ENCODE data around the gene FILIP1L.

The FILIP1L gene

GRCh38 chr3:100044369-100044768, 69.9 kb downstream of the FILIP1L start:
- no peak overlapping the region for H3K4me3 Mint-ChIP-seq
- H3K36me3 Mint-ChIP-seq: no peaks in the 10 kb centered on the region
- no peaks in the 10 kb centered on the region for H3K27me3 Mint-ChIP-seq
- H3K4me1 Mint-ChIP-seq: peaks cover 8% of the 10 kb centered on the region
- no peak for DNase-seq
- no peak overlapping the region for H3K27ac Mint-ChIP-seq
- no peaks in the 10 kb centered on the region for H3K9me3 Mint-ChIP-seq
- CTCF ChIA-PET: interaction anchor here (1.1 kb wide), 2 partner anchors 24 to 212 kb away, joined by 4 read pairs; no protein-coding TSS in a partner anchor

DNA sequence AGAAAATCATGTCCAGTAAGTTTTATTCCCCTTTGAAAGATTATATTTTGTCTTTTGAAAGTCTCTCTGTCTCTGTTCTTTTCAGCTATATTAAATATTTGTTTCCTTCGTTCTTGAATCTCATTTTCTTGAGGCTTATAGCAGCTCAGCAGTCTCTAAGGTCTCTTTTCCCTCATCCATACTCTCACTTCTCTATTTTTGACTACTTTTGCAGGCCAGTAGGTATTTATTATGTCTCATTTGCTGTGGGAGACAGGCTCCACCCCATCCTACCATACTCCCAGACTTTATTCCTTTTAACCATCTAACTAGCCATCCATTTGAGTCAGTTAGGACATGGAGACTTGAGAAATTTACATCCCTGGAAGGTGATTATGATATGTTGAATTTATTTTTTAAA, 71.0 kb downstream of the FILIP1L start:
- DNase-seq: no peak
- Mint-ChIP-seq H3K9me3 (no peaks in the 10 kb centered on the region), H3K4me1 (peaks cover 8% of the 10 kb centered on the region), H3K27me3 (no peaks in the 10 kb centered on the region), H3K4me3 (no peak overlapping the region), H3K27ac (no peak overlapping the region), H3K36me3 (no peaks in the 10 kb centered on the region)
- CTCF ChIA-PET: no interaction called here

GRCh38 chr3:100042166-100042981, 71.9 kb downstream of the FILIP1L start:
- Mint-ChIP-seq H3K27me3 (no peaks in the 10 kb centered on the region), H3K36me3 (no peaks in the 10 kb centered on the region), H3K27ac (no peak overlapping the region), H3K9me3 (no peaks in the 10 kb centered on the region), H3K4me1 (peaks cover 4% of the 10 kb centered on the region), H3K4me3 (no peak overlapping the region)
- DNase-seq: no peak
- CTCF ChIA-PET: no interaction called here

- no peak overlapping the region for H3K27ac Mint-ChIP-seq
- no peaks in the 10 kb centered on the region for H3K36me3 Mint-ChIP-seq
- H3K9me3 Mint-ChIP-seq: no peaks in the 10 kb centered on the region
- no peaks in the 10 kb centered on the region for H3K27me3 Mint-ChIP-seq
- no peak for DNase-seq
- CTCF ChIA-PET: no interaction called here
- no peak overlapping the region for H3K4me3 Mint-ChIP-seq
- H3K4me1 Mint-ChIP-seq: peaks cover under 1% of the 10 kb centered on the region
Observed at GRCh38 chr3:100041328-100041749, 73.0 kb downstream of the FILIP1L start.

GRCh38 chr3:100040451-100041225, 73.7 kb downstream of the FILIP1L start:
- H3K36me3 Mint-ChIP-seq: no peaks in the 10 kb centered on the region
- H3K27me3 Mint-ChIP-seq: no peaks in the 10 kb centered on the region
- no peak overlapping the region for H3K4me3 Mint-ChIP-seq
- no peak overlapping the region for H3K27ac Mint-ChIP-seq
- H3K4me1 Mint-ChIP-seq: no peaks in the 10 kb centered on the region
- CTCF ChIA-PET: no interaction called here
- H3K9me3 Mint-ChIP-seq: no peaks in the 10 kb centered on the region
- DNase-seq: no peak

- H3K4me3 Mint-ChIP-seq: no peak overlapping the region
- H3K4me1 Mint-ChIP-seq: no peaks in the 10 kb centered on the region
- no peaks in the 10 kb centered on the region for H3K36me3 Mint-ChIP-seq
- no peaks in the 10 kb centered on the region for H3K27me3 Mint-ChIP-seq
- no peaks in the 10 kb centered on the region for H3K9me3 Mint-ChIP-seq
- no peak for DNase-seq
- CTCF ChIA-PET: no interaction called here
- no peak overlapping the region for H3K27ac Mint-ChIP-seq
Observed at GRCh38 chr3:100039075-100039474, 75.2 kb downstream of the FILIP1L start.

GRCh38 chr3:100033903-100034471, 80.3 kb downstream of the FILIP1L start:
- Mint-ChIP-seq H3K27ac (no peak overlapping the region), H3K4me3 (no peak overlapping the region), H3K4me1 (no peaks in the 10 kb centered on the region), H3K27me3 (no peaks in the 10 kb centered on the region), H3K36me3 (no peaks in the 10 kb centered on the region), H3K9me3 (no peaks in the 10 kb centered on the region)
- CTCF ChIA-PET: no interaction called here
- DNase-seq: no peak

GRCh38 chr3:100033184-100033583, 81.1 kb downstream of the FILIP1L start:
- Mint-ChIP-seq H3K27ac (no peak overlapping the region), H3K9me3 (no peaks in the 10 kb centered on the region), H3K4me3 (no peak overlapping the region), H3K4me1 (no peaks in the 10 kb centered on the region), H3K27me3 (no peaks in the 10 kb centered on the region), H3K36me3 (no peaks in the 10 kb centered on the region)
- no peak for DNase-seq
- CTCF ChIA-PET: interaction anchor here (0.5 kb wide), 1 partner anchor 201 kb away, joined by 3 read pairs; no protein-coding TSS in a partner anchor

- CTCF ChIA-PET: interaction anchor here (0.7 to 1.0 kb wide), 2 partner anchors 15 to 200 kb away, joined by 3 read pairs; no protein-coding TSS in a partner anchor
- Mint-ChIP-seq H3K4me1 (no peaks in the 10 kb centered on the region), H3K36me3 (no peaks in the 10 kb centered on the region), H3K27ac (no peak overlapping the region), H3K9me3 (no peaks in the 10 kb centered on the region), H3K4me3 (no peak overlapping the region), H3K27me3 (no peaks in the 10 kb centered on the region)
- no peak for DNase-seq
Observed at GRCh38 chr3:100032243-100032642, 82.1 kb downstream of the FILIP1L start.

- CTCF ChIA-PET: no interaction called here
Observed at GRCh38 chr3:100030914-100031425, 83.3 kb downstream of the FILIP1L start.

DNA sequence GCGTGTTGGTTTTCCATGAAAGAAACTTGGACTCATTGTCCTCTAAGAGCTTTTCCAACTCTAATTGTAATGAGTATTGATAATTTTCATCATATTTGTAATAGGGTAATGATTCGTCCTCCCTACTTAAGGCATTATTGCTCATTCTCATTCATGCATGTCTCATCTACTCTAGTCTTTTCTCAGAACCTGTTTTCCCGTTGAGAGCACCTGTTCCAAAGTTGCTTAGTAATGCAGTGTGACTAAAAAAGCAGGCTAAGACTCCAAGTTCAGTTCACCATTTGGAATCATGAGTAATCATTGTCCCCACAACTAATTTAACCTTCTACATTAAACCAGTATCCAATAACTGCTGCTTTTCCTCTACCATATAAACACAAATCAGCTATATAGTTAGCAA, 84.0 kb downstream of the FILIP1L start:
- Mint-ChIP-seq H3K36me3 (no peaks in the 10 kb centered on the region), H3K27ac (no peak overlapping the region), H3K27me3 (no peaks in the 10 kb centered on the region), H3K9me3 (no peaks in the 10 kb centered on the region), H3K4me3 (no peak overlapping the region), H3K4me1 (no peaks in the 10 kb centered on the region)
- DNase-seq: no peak
- CTCF ChIA-PET: no interaction called here

More at GRCh38 chr3:100030914-100031425, 83.3 kb downstream of the FILIP1L start:
- Mint-ChIP-seq H3K36me3 (no peaks in the 10 kb centered on the region), H3K27me3 (no peaks in the 10 kb centered on the region), H3K9me3 (no peaks in the 10 kb centered on the region), H3K27ac (no peak overlapping the region), H3K4me3 (no peak overlapping the region), H3K4me1 (no peaks in the 10 kb centered on the region)
- no peak for DNase-seq

DNA sequence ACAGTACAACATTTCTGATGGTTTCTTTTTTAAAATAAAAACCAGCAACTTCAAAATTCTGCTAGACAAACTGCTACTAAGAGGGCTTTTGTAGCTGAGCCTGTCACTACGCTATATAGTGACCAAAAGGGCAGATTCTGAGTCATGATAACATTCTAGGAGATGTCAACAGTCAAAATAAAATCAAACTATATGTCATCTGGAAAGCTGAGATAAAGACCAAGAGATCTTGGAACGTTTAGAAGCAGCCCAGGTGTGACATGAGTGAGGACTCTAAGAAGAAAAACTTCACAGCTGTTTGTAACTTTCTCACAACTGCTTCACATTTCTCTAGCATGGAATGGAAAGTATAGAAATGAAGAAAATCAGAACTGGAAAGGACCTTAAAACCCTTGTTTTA, 84.6 kb downstream of the FILIP1L start:
- H3K27me3 Mint-ChIP-seq: no peaks in the 10 kb centered on the region
- no peak overlapping the region for H3K27ac Mint-ChIP-seq
- no peak for DNase-seq
- no peaks in the 10 kb centered on the region for H3K9me3 Mint-ChIP-seq
- no peak overlapping the region for H3K4me3 Mint-ChIP-seq
- H3K4me1 Mint-ChIP-seq: no peaks in the 10 kb centered on the region
- H3K36me3 Mint-ChIP-seq: no peaks in the 10 kb centered on the region
- CTCF ChIA-PET: interaction anchor here (0.9 kb wide), 1 partner anchor 9 kb away, joined by 3 read pairs; no protein-coding TSS in a partner anchor

DNA sequence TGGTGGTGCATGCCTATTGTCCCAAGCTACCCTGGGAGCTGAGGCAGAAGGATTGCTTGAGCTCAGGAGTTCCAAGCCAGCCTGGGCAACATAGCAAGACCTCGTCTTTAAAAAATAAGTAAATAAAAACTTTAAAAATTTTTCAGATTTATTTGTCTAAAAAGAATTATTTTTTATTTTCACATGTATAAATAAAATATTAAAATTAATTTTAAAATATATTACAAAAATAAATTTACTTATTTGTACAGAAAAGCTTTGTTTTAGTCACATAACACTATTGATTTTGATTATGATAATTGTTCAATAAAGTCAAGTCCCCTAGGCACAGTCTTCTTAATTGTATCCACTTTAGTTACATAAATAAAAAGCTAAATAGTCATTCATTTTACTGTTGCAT, 85.2 kb downstream of the FILIP1L start:
- no peak for DNase-seq
- Mint-ChIP-seq H3K4me3 (no peak overlapping the region), H3K27me3 (no peaks in the 10 kb centered on the region), H3K4me1 (no peaks in the 10 kb centered on the region), H3K36me3 (no peaks in the 10 kb centered on the region), H3K27ac (no peak overlapping the region), H3K9me3 (no peaks in the 10 kb centered on the region)
- CTCF ChIA-PET: interaction anchor here (0.9 kb wide), 1 partner anchor 8 kb away, joined by 3 read pairs; no protein-coding TSS in a partner anchor

DNA sequence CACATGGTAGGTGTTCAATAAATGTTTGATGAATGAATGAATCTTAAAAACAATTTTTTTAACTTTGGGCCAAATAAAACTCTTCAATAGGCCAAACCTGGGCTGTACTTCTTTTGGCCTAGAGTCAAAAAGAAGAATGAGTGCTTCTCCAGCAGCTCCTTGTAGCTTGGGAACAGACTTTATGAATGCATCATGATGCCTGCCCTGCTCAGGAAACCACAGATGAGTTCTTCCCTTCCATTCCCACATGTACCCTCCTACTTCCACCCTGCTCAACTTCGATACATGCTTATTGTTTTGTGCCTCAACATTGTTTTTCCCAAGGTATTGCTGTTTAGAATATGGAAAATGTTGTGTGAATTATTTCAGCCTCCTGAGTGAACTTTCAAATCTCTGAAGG, 87.0 kb downstream of the FILIP1L start:
- Mint-ChIP-seq H3K27me3 (no peaks in the 10 kb centered on the region), H3K36me3 (no peaks in the 10 kb centered on the region), H3K4me3 (no peak overlapping the region), H3K9me3 (no peaks in the 10 kb centered on the region), H3K4me1 (no peaks in the 10 kb centered on the region), H3K27ac (no peak overlapping the region)
- CTCF ChIA-PET: interaction anchor here (1.1 kb wide), 1 partner anchor 10 kb away, joined by 3 read pairs; no protein-coding TSS in a partner anchor
- DNase-seq: no peak

Measured in activated naive CD4-positive, alpha-beta T cell treated with anti-CD3 and anti-CD28 coated beads, Interleukin-2, amount 10 ng/mL, durations not matched to agents 7 days and 5 days (primary cell).